HG03095 (cell line): Measurements from ENCODE around the gene LINGO4.

ENCODE experiments used
- ATAC-seq: cut with Tn5 transposase; IDR thresholded peaks from one replicate; pipeline ENCODE4 v1.9.1; 2021; ENCODE audit warnings: moderate library complexity; ENCODE audit not compliant: unreplicated experiment

Gene LINGO4

DNA sequence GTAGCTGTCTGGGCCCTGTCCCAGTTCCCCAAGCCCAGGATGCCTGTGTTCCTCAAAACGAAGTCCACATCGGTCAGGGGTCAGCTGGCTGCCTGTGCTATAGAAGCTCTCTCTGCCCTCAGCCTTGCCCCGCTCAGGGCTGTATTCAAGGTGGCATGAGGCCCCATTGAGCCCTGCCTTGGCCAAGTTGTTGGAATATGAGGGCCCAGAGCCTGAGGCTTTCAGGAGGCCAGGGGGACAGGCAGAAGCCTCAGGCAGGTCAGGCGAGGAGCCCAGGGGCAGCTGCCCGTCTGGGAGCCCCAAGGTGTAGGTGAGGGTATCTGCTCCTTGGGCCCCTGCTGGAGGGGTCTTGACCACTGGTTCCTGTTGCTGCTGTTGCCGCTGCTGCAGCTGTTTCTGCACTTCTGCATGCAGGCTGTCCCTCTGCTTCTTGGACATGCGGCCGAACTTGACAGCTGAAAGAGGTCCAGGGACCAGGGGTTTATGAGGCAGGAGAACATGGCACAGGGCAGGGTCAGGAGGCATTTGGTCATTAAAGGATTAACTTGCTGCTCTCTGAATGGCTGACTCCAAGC is 9.8 kb upstream of the LINGO4 start:
- ATAC-seq = no peak

DNA sequence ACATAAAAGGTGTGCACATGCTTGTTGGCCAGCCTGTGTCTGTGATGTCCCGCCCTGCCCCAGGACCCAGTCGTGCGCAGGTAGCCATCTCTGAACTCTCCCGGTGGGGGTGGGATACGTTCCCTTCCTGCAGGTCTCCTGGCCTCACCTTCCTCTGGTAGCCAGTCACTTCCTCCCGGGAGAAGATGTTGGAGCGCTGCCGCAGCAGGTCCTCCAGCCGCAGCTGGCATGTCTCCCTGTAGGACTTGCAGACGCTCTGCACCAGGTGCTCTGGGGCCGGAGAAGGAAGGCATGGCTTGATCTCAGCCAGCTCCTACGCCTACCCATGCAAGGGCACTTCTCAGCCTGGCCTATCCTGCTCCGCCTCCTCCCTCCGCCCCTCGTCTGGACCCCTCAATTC is 9.2 kb upstream of the LINGO4 start:
- no peak for ATAC-seq

DNA sequence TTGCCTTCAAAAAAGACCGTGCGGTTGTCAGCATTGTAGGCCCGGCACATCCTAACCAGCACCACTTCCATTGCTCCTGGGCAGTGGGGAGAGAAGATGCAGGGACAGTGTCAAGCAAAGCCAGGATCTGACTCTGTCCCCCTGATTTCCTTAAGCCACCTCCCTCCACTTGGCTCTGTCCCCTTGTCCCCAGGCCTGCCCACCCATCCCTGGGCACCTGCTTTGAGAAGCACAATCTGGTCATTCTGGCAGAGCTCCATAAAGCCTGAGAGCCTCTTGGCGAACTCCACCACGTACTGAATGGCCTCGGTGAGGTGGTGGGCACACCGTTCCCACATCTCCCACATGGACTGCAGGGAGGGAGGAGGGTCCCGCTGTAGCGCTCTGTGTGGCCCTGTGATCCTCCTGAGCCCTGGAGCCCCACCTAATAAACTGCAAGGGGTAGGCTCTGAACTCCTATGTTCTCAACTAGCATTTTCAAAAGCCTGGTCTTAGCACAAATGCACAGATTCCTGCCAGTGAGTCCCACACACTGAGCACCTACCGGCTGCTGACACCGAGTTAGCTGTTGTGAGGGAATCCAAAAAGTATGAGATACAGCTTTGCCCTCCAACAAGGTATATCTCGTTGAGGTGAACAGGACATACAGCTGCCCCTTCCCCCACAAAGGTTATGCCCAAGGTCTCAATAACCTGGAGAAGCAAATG is 8.2 kb upstream of the LINGO4 start:
- ATAC-seq = no peak

DNA sequence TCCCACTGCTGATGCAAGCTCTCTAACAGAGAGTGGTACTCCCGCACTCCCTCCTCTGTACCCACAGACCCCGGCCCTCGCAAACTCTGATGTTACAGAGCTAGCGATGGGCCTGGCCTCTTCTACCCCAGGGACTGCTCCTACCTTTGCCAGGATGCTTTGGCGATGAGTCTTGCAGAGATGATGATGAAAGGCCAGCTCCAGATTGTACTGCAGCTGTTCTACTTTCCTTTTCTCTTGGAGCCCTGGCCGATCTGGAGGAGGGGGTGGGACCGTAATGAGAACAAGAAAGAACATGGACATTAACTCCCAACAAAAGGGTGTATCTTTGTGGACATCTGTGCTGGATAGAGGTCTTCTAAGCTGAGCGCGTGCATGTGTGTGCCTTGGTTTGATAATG is 6.0 kb upstream of the LINGO4 start:
- ATAC-seq = no peak

DNA sequence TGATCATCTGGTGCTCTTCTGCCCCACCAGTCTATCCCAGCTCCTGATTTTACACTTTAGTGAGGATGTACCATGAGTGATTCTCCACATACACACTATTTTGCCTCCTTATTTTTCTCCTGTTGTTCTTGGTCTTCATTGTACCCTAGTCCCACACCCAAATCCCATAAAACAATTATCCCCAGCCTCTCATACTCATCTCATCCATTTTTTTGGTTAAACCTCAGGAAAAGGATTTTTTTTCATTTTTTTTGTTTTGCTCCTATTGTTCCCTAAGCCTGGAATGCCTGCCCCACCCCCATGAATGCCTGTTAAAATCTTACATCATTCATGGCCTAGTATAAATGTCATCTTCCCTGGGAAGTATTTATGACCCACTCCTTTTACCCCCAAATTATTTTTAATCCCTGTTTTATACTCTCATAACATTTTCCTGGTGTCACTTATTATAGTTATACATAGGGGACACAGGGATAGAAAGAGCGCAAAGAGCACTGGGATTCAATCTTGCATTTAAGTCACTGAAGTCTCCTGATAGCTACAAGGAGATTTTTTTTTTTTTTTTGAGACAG is 4.9 kb upstream of the LINGO4 start:
- no peak for ATAC-seq

DNA sequence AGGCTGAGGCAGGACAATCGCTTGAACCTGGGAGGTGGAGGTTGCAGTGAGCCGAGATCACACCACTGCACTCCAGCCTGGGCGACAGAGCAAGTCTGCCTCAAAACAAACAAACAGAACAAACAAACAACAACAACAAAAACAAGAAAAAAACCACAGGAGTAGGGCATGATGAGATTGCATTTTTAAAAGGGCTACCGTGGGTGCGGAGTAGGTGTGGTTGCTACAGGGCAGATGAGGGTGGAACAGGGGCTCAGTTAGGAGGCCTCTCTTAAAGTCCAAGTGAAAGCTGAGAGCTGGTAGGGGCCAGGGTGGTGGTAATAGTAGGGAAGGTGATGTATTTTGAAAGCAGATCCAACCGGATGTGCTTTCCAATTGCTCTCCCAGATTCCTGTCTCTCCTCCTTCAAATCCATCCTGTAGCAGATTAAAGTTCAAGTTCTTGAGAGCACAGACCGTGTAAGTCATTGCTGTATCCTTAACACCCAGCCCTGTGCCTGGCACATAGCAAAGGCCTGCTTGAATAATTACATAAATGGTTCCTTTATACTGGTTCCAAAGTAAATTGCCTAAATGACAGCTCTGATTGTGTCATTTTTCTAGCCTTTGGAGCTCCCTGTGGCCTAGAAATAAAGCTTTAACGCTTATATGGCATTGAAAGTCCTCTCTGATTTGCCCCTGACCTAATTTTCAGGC is 4.2 kb upstream of the LINGO4 start:
- no peak for ATAC-seq

DNA sequence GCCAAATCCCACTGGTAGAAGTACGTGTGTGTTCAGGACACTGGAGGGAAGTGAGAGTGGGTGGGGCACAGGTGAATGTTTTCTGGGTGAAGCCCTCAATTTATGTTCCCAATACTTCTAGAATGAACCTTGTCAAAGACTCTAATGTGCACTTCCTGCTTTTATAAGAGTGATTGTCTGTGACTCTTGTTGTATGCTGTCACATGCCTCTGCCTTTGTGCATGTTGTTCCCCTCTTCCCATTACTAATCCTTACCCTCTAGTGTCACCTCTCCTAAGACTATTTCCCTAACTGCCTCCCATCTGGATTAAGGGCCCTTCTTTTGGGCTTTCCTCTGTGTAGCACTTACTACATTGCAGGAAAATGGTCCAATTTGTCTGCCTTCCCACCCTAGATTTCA is 2.5 kb upstream of the LINGO4 start:
- ATAC-seq = no peak

DNA sequence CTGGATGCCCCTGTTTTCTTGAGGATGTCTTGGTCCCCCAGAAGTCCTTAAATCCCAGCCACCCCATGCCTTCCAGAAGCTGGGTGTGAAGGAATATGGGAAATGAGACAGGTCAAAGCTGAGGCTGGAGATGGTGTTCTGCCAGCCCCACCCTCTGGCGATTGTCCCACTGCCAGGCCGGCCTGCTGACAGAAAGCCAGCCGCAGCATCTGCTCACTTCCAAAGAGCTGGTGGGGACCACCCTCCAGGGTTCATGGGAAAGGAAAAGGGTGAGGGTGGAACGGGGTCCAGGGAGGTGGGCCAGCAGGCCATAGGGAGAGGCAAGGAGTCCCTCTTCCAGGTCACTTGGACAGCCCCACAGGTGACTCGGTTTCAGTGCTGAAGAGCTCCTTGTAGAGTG is 1.9 kb upstream of the LINGO4 start:
- no peak for ATAC-seq

DNA sequence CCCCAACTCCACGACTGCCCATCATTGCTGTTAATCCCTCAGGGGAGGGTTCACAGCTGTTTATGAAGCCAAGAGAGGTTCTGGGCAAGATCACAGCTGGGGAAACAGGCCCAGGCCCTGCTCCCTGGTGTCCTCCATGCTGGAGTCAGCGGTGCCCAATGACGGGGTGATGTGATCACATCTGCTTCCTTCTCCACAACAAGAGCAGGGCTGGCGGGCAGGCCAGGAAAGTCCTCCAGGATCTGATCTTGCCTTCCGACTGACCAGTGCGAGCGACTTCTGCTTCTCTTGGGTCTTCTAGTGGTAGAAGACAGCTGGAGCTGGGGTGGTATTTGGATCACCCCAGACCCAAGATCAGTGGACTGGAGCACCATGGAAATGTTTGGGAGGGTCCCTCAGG is 951 bp upstream of the LINGO4 start:
- no peak for ATAC-seq

DNA sequence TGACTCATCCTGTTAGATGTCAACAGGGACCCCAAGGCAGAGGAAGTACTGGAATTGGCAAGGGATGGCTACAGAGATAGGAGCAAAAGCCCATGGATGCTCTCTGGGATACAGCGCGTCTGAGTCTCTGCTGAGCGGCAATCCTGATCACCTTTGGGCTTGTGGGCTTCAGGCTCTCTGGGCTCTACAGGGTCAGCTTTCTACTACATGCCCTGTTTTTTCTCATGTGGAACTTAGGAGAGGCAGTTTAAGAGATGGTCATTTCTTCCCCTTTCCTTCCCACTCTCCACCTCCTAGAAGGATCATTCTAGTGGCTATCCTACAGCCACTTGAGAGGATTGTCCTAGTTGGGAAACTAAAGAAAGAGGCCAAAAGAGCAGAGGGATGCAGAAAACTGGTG is 1.3 kb downstream of the LINGO4 start:
- ATAC-seq = no peak

DNA sequence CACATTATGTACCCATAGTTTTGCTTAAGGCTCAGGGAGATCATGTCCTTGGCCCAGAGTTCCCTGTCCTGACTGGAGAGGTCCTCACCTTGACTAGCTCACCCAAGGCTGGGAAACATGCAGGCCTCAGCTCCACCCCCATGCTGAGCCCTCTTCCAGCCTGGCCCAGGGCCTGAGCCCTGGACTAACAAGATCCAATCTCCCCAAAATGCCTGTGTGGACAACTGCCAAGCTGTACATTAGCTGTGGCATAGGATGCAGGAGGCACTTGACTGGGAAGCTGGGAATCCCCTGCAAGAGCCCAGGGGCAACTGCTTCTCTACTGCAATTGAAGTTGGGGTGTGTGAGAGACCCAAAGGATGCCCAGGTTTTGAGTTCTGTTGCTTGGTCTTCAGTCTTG is 2.1 kb downstream of the LINGO4 start:
- no peak for ATAC-seq

DNA sequence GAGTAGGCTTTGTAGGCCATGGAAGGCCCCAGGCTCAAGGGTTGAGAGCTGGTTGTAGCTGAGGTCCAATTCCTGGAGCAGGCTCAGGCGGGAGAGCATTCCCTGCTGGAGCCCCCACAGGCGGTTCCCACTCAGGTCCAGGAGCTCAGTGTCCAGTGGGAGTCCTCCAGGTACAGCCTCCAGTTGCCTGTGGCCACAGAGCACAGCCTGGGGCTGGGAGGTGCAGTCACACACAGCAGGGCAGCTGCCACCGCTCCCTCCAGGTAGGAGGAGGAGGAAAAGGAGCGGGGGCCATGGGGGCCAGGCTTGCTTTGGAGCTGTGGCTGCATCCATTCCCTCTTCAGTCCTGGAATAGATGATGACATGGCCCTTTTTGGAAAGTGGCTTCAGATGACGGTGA is 2.8 kb downstream of the LINGO4 start:
- ATAC-seq = no peak

DNA sequence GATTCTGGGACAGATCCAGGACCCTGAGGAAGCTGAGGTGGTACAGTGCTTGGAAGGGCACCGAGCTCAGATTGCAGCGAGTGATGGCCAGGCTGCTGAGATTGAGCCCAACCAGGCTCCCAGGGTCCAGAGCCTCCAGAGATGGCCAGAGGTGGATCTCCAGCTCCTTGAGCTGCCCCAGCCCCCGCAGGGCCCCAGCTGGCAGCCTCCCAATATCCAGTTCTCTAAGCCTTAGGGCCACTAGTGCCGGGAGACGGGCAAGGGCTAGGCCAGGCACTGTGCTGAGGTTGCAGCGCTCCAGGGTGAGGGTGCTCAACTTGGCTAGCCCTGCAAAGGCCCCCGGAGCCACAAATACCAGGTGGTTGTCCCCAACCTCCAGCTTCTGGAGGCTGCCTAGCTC is 3.4 kb downstream of the LINGO4 start:
- ATAC-seq = no peak

DNA sequence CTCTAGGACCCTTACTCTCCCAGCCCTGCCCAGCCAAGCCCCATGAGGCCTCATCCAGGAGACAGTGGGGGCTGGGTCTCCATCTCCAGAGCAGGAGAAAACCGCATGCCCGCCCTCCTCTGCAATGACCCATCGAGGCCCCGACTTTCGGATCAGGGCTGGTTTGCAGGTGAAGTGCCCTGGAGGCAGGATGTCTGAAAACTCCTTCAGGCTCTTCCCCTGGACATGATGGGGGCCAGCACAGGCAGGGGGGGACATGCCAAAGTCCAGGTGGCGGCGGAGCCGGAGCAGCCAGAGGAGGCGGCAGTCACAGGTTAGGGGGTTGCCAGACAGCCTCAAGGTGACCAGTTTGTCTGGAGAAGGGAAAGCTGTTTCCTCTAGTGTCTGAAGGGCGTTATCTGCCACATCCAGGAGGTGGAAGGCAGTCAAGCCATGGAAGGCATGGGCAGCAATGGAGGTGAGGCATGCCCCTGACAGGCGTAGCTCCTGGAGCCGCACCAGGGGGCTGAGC is 3.9 kb downstream of the LINGO4 start:
- ATAC-seq = no peak

DNA sequence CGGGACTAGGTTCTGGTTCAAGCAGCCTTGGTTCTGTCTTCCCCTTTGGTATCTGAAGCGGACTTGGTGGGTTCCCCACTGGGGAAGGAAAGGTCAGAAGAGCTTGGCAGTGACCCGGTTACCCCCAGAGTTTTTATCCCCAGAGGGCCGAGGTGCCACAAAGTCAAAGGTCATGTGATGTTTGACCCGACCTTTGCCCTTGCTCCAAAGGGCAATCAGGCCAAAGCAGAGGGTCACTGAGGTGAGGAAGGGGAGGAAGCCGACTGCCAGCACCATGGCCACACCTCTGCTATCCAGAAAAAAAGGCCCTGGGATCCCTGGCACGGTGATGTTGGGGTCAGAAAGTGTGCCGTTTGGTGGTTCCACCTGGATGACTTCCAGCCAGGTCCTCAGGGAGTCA is 4.4 kb downstream of the LINGO4 start:
- ATAC-seq = no peak

DNA sequence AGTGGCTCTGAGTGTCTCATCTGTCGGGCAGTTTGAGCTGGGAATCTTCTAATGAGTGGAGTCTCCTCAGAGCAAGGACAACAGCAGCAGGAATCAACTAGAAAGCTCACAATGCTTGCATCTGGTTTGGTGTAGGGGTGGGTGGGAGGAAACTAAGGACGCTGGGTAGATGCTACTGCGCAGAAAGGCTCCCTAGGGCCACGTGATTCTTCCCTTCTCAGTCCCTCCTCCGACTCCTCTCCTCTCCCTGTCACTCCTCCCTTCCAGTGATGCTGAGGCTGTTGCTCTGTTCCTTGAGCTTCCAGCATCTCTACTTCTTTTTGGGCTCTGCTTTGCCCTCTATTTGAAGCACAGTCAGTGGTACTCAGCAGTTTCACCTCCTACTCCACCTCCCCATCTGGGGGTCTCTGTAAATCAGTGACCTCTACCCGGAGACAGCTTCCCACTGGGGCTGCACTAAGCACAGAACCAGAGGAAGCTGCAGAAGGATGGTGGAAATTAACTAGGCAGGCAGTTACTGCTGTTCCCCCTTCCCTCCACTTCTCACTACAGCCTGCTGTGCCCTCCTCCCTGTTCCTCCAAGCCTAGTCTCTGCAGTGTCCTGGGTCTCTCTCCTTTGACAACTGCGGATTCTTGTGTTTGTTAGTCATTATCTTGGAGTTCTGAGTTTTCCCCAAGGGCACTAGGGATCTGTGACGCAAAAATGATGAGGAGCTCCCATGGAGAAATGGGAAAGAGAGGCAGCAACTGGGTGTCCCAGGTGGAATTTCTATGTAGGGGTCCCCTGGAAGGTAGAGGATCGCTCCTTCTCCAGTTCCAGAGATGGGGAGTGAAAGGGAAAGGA is 5.8 kb downstream of the LINGO4 start:
- ATAC-seq = no peak

DNA sequence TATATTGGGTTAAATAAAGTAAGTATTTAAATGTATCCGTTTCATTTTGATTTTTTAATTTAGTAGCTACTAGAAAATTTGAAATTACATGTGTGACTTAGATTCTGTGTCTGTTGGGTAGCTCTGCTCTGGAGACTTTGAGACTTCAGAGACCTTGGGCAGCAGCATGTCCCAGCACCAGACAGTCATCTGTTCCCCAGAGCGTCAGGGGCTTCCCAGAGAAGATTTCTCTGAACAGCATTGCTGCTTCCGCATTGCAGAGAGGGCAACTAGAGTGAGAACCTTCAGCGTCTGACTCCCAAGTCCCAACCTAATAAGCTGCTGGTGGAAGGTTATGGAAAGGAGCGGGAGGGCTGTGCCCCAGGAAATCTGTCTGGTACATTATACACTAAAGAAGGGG is 6.6 kb downstream of the LINGO4 start:
- ATAC-seq = no peak

DNA sequence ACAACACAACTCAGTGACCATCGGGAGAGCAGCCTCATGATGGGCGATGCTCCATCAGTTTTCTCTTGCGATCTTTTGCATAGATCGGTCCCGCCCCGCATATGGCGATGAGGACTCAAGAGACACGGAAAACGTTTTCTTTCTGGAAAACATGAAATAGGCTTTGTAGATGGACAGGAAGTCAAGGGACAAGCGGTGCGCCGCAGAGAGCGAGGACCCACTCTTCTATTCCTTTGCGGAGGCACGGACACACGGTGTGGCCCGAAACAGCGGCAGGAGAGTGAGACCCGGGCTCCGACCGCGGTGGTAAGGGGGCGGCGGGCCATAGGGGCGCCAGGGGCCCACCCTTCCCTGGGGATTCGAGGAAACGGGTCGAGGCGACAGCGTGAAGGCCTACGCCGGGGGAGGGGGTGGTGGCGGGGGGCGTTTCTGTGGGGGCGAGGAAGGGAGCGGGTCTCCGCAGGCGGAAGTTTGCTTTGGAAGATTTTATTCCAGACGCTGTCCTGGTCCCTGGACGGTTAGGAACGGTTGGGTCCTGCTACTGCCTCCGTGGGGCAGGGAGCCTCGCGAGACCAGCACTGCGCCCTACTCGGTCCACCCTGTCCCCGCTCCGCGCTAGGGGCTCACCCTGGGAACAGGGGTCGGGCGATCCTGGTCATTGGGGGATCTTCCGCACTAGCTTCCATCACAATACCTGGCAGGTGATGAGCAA is 14.1 kb downstream of the LINGO4 start:
- peak; percentile 3 for ATAC-seq

DNA sequence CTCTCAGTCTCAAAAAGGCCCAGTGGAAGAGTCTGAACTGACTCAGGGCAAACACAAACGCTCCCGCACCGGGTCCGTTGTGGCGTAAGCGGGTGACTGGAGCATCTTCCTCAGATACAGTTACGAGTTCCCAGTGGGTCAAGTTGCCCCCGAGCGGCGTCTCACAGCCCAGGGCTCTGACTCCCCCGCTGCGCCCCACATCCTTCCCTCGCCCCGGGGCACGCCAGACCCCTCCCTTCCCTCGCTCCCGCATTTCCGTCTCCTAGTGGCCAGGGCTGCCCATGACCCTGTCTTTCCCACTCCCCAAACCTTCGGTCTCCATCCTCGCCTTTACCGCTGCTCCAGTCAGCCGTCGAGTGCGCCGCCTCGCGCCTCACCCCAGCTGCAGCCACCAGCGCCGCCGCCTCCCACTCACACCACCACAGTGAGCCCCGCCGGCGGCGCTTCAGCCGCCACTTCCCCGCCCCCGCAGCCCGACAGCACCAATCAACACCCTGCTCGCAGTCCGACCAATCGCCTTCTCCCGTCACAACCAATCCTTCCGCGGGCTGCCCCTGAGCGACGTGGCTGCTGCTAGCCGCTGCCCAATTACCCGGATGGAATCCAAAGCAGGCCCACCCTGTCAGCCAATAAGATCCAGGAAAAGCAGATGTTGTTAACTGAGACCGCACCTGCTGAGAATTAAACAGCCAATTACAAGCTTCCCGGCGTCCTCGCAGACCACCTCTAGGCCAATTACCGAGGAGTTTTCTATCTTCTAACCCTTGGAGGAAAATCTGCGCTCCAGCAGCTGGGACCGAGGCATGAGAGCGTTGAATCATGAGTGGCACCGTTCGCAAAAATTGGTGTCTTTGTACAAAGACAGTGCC is 14.9 kb downstream of the LINGO4 start, which contains the start of gene TDRKH:
Gene TDRKH, minus strand, starts transcription at position 430 of the 869 bp plus-strand sequence. CDS start 7,478 bp downstream, outside the sequence.
- peak; percentile 91 for ATAC-seq
